Activated naive CD4-positive, alpha-beta T cell treated with anti-CD3 and anti-CD28 coated beads for 36 hours (primary cell): ENCODE data around the gene MB. TPM values are rescaled to one million over a fixed set of nuclear protein-coding genes. Genes with fewer than 3 reads are reported as not detected.

Experiments used
- CTCF ChIA-PET: fragments of 350-600 bp; sonication (Branson Sonifier 250); formaldehyde crosslinking; loops from one replicate; lab custom pipeline; 2021; ENCODE audit warnings: antibody characterized with exemption; lab: Charles Lee
- DNase-seq: peaks from one replicate; pipeline ENCODE4 v3.0.0-alpha.2; 2020
- H3K27ac Mint-ChIP-seq: one replicate; pipeline ENCODE4 v1.8.0; 2021; ENCODE audit warnings: mild to moderate bottlenecking, mixed read lengths
- H3K27me3 Mint-ChIP-seq: one replicate; pipeline ENCODE4 v1.8.0; 2021; ENCODE audit warnings: low read depth, mixed read lengths
- H3K36me3 Mint-ChIP-seq: one replicate; pipeline ENCODE4 v1.8.0; 2021; ENCODE audit warnings: low read depth, mixed read lengths
- H3K4me1 Mint-ChIP-seq: one replicate; pipeline ENCODE4 v1.8.0; 2021; ENCODE audit warnings: low read depth, mixed read lengths
- H3K4me3 Mint-ChIP-seq: one replicate; pipeline ENCODE4 v1.8.0; 2021; ENCODE audit warnings: mild to moderate bottlenecking, moderate library complexity, mixed read lengths
- H3K9me3 Mint-ChIP-seq: one replicate; pipeline ENCODE4 v1.8.0; 2021; ENCODE audit warnings: mixed read lengths
- intact Hi-C: fragments of 100-400 bp; cut with micrococcal nuclease; formaldehyde crosslinking; loops from one replicate; pipeline ENCODE4 v1.15.1; 2023
- total RNA-seq, 2 experiments: library from RNA; stranded (reverse); gene quantifications; one replicate each; pipeline ENCODE4 v1.2.3, GENCODE V29; 2021

Gene MB
- total RNA-seq, 2 experiments from 2014 or later = not detected

DNA sequence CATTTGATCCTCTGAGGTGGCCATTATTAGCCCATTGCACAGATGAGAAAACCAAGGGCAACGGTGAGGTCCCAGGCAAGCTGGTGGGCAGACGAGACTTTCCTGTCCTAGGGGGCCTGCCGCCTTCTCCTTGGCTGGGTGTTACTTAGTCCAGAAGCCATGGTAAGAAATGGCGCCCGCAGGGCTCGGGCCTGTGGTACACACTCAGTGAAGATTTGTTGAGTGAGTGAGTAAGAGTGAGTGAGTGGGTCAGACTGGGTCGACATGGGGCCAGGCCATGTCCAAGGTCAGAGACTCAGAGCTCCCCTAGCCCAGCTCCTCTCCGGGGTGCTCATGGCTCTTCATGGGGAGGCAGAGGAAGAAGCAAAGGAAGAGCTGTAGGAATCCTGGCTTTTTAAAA, 40.5 kb downstream of the MB start:
- Mint-ChIP-seq H3K27ac (no peak overlapping the region), H3K27me3 (peaks cover 3% of the 10 kb centered on the region), H3K4me3 (no peak overlapping the region), H3K36me3 (no peaks in the 10 kb centered on the region), H3K4me1 (no peaks in the 10 kb centered on the region), H3K9me3 (no peaks in the 10 kb centered on the region)
- CTCF ChIA-PET = no interaction called here
- intact Hi-C loops = no loop called here
- DNase-seq = no peak

DNA sequence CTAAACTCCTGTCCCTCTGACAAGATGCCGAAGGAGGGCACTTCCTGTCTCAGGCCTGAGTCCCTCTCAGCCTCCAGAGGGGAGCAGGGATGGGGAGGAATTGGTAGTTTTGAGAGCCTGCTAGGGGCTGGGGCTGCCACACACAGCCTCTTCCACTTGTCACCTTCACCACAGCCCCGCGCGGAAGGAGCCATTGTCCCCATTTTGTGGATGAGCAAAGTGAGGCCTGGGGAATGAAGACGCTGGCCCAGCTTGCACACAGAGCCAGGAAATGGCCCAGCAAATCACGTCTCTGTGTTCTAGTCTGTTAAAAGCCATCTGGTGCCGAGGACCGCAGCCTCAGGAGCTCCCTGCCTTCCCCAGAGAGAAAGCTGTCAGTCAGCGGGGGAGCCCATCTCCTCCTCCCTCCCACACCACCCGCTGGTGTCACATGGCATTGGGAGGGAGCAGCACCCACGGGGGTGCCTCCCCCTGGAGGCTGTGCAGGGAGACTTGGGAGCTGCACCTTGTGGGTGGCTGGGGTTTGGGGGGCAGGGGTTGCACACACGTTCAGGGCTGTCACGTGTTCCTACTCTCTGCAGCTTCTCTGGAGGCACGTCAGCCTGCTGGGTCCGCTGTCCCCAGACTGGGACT, 41.9 kb downstream of the MB start:
- H3K27ac Mint-ChIP-seq = no peak overlapping the region
- H3K4me1 Mint-ChIP-seq = no peaks in the 10 kb centered on the region
- H3K9me3 Mint-ChIP-seq = no peaks in the 10 kb centered on the region
- CTCF ChIA-PET = interaction anchor here (1.3 kb wide), 1 partner anchor 37 kb away, joined by 3 read pairs; no protein-coding TSS in a partner anchor
- H3K36me3 Mint-ChIP-seq = no peaks in the 10 kb centered on the region
- H3K27me3 Mint-ChIP-seq = peaks cover 3% of the 10 kb centered on the region
- H3K4me3 Mint-ChIP-seq = no peak overlapping the region
- intact Hi-C loops = no loop called here
- no peak for DNase-seq

DNA sequence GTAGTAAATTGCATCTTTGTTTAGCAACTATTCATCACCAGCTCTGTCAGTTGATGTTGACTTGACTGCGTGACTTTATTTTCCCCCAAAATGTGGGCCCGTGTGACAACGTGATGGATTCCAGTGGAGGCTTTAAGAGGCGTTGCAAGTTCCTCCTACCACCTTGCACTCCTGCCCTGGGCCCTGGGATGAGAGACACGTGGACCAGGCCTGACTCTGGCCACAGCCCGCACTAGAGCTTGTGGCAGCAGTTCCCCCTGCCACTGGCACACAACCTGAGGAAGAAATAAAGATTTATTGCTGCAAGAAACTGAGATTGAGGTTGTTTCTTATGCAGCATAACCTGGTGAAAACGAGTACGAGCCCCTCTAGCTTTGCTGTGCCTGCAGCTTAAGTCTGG, 44.6 kb downstream of the MB start:
- no peaks in the 10 kb centered on the region for H3K4me1 Mint-ChIP-seq
- H3K27ac Mint-ChIP-seq = no peak overlapping the region
- DNase-seq = no peak
- intact Hi-C loops = no loop called here
- H3K27me3 Mint-ChIP-seq = peaks cover 3% of the 10 kb centered on the region
- no peak overlapping the region for H3K4me3 Mint-ChIP-seq
- no peaks in the 10 kb centered on the region for H3K9me3 Mint-ChIP-seq
- CTCF ChIA-PET = interaction anchor here (2.3 kb wide), 1 partner anchor 10 kb away, joined by 5 read pairs; no protein-coding TSS in a partner anchor
- no peaks in the 10 kb centered on the region for H3K36me3 Mint-ChIP-seq

DNA sequence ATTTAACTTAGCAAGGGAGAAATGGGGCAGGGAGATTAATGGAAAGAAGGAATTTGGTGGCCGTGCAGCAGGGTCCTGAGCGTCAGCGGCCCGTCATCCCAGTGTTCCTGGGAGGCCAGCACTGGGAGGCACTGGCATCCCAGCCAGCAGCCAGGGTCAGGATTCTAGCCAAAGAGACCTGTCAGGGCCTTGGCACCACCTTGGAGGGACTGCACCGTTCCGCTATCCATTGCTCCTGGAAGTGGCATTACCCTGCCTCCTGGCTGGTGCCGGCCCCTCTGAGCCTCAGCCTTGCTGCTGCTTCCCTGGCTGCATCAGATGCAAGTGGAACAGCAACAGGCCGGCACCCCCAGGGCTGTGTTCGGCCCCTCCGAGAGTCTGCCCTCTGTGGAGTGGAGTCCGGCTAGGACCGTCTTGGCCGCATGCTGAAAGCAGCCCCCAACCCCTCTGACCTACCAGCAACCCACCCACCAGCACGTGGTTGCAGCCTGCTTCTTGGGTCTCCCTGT, 46.4 kb downstream of the MB start:
- Mint-ChIP-seq H3K4me1 (no peaks in the 10 kb centered on the region), H3K9me3 (no peaks in the 10 kb centered on the region), H3K4me3 (no peak overlapping the region), H3K27me3 (peaks cover 3% of the 10 kb centered on the region), H3K27ac (no peak overlapping the region), H3K36me3 (no peaks in the 10 kb centered on the region)
- DNase-seq = no peak
- intact Hi-C loops = no loop called here
- CTCF ChIA-PET = interaction anchor here (1.2 kb wide), 1 partner anchor 220 kb away, joined by 3 read pairs; no protein-coding TSS in a partner anchor

DNA sequence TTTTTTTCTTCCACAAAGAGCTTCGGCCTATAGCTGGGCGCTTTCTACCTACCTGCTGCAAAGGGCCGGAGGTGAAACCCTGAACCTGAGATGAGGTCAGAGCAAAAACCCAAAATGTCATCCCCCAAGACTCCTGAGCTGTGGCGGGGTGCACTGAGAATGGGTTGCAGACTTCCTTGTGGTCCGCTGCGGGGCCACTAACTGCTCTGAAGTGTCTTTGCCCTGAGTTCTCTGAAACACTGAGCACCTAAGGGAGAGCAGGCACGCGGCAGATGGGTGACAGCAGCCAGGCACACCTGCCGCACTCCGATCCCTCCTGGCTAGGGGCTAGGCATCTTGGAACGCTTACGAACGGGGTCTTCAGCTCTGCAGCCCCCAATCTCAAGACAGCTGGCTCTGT, 47.2 kb downstream of the MB start:
- CTCF ChIA-PET = no interaction called here
- Mint-ChIP-seq H3K4me1 (no peaks in the 10 kb centered on the region), H3K27ac (no peak overlapping the region), H3K36me3 (no peaks in the 10 kb centered on the region), H3K9me3 (no peaks in the 10 kb centered on the region), H3K4me3 (no peak overlapping the region), H3K27me3 (peaks cover 3% of the 10 kb centered on the region)
- DNase-seq = no peak
- intact Hi-C loops = no loop called here

DNA sequence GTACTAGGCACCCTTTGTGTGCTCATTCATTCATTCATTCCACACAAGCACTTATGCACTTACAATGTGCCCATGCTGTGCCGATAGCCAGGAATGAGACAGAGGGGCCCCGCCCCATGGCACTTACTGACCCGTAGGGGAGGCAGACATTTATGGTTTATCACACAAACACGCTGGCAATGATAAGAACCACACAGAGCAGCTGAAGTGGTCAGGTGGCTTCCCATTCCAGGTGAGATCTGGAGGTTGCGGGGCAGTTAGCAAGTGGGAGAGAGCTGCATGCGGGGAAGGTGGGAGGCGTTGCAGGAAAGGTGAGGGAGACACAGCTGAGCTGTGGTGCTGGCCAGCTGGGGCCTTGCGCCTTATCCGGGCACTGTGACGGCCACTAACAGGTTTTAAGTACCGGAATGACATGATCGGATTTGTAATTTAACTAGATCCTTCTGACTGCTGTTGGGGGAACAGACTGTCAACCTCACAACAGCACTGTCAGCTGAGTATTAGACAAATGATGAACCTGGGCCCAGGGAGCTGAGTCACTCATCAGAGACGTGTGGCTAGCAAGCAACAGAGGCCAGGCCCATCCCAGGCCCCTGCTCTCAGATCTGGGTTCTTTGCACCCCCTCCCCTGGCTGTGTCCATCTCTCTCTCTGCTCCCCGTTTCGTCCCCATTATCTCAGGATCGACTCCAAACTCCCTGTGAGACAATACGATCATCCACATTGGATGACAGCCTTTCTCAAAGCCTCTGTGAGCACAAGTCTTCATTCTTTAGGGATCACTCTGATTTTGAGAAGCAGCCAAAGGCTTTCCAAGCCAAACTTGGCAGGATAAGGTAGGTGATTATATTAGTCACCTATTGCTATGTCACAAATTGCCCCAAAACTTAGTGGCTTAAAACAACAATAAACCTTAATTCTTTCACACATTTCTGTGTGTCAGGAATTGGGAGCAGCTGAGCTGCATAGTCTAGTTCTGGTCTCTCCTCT, 48.1 kb downstream of the MB start:
- DNase-seq = no peak
- CTCF ChIA-PET = interaction anchor here (0.6 kb wide), 1 partner anchor 99 kb away, joined by 5 read pairs; no protein-coding TSS in a partner anchor
- no peak overlapping the region for H3K27ac Mint-ChIP-seq
- no peak overlapping the region for H3K4me3 Mint-ChIP-seq
- intact Hi-C loops = no loop called here
- H3K9me3 Mint-ChIP-seq = no peaks in the 10 kb centered on the region
- H3K27me3 Mint-ChIP-seq = no peaks in the 10 kb centered on the region
- no peaks in the 10 kb centered on the region for H3K36me3 Mint-ChIP-seq
- no peaks in the 10 kb centered on the region for H3K4me1 Mint-ChIP-seq

DNA sequence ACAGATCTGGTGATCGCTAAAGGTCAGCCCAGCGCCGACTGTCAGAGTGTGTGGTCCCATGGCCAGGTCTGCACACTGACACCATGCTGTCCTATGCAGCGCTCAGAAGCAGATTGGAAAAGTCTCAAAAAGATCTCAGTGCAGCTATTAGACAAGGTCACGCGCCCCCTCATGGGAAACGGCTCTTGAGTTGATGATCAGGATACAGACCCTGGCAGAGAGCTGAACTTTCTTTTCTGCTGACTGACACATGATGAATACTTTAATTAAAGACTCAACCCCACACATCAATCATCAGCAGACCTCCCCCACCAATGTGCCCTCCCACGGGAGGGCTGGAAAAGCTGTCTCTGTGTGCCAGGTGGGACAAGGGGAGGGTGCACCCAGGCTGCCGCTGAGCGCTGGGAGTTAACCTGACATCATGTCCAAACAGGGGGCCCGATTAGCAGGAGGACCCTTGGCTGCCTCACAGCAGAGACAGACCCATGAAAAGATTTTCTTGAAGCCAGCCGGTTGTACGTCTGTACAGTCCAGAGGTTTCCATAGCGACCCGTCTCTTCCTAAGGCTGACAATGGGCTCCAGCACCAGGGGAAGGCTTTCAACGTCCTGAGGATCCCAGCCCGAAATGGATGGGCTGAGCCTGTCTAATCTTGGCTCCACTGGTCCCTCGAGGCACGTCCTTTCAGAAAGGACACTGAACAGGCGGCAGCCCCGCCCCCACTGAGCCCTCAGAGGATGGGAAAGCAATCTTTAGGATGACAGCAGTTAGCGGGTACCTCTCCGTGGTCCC, 49.6 kb downstream of the MB start:
- H3K4me1 Mint-ChIP-seq = no peaks in the 10 kb centered on the region
- no peaks in the 10 kb centered on the region for H3K27me3 Mint-ChIP-seq
- no peak overlapping the region for H3K4me3 Mint-ChIP-seq
- intact Hi-C loops = no loop called here
- H3K27ac Mint-ChIP-seq = no peak overlapping the region
- CTCF ChIA-PET = interaction anchor here (0.6 kb wide), 1 partner anchor 373 kb away, joined by 3 read pairs; no protein-coding TSS in a partner anchor
- no peak for DNase-seq
- no peaks in the 10 kb centered on the region for H3K36me3 Mint-ChIP-seq
- no peaks in the 10 kb centered on the region for H3K9me3 Mint-ChIP-seq

DNA sequence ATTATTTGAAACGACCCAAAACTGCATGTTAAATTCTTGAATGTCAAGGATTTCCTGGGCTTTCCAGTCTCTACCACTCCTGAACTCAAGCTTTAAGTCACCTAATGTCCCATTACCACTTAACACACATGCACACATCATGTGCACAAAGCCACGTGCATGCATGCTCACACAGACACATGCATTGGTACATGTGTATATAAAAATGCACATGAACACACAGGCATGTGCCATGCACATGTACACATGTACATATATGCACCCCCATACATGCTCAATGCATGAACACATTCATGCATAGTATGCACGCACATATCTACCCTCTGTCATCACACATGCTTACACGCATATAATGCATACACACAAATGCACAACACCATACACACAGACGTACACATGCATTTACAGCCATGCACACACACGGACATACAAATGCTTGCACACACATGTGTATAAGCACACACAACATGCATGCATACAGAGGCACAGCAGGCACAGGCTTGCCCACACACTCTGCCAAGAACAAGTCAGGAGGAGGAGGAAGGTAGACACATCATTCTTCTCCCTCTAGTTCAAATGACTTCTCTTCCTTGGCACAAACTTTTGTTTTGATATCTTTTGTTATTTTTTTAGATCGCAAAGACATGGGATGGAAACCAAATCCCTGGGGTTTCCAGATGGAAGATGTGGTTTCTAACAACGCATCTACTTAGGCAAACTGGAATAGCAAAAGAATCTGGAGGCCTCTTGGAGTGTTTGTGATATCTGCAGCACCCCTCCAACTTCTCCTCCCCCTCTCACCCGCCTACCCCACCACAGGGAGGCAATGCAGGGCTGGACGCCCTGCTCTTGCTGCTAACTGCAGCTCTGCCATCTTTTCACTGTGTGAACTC, 51.9 kb downstream of the MB start:
- H3K4me1 Mint-ChIP-seq = no peaks in the 10 kb centered on the region
- H3K27me3 Mint-ChIP-seq = no peaks in the 10 kb centered on the region
- H3K27ac Mint-ChIP-seq = no peak overlapping the region
- H3K36me3 Mint-ChIP-seq = no peaks in the 10 kb centered on the region
- DNase-seq = no peak
- H3K9me3 Mint-ChIP-seq = no peaks in the 10 kb centered on the region
- intact Hi-C loops = no loop called here
- H3K4me3 Mint-ChIP-seq = no peak overlapping the region
- CTCF ChIA-PET = interaction anchor here (0.6 kb wide), 2 partner anchors 74 to 334 kb away, joined by 3 to 4 read pairs; no protein-coding TSS in a partner anchor

DNA sequence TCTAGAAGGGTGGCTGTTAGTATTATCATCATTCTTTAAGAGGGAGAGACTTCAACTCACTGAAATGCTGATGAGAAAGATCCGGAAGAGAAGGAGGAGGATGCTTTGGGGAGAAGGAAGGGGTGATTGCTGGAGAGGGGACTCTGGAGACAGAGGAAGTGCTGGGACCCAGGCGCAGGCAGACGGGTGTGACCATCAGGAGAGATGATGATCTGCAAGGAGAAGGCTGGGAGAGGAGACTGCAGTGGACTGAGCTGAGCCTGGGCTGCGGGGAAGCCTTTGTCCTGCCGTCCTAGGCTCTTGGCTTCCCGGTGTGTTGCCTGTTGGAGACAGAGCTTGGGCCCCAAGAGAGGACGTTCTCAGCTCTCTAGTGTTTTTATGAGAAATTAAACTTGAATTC, 53.9 kb downstream of the MB start:
- Mint-ChIP-seq H3K4me1 (no peaks in the 10 kb centered on the region), H3K27ac (no peak overlapping the region), H3K4me3 (no peak overlapping the region), H3K36me3 (no peaks in the 10 kb centered on the region), H3K9me3 (no peaks in the 10 kb centered on the region), H3K27me3 (no peaks in the 10 kb centered on the region)
- DNase-seq = no peak
- intact Hi-C loops = no loop called here
- CTCF ChIA-PET = no interaction called here

DNA sequence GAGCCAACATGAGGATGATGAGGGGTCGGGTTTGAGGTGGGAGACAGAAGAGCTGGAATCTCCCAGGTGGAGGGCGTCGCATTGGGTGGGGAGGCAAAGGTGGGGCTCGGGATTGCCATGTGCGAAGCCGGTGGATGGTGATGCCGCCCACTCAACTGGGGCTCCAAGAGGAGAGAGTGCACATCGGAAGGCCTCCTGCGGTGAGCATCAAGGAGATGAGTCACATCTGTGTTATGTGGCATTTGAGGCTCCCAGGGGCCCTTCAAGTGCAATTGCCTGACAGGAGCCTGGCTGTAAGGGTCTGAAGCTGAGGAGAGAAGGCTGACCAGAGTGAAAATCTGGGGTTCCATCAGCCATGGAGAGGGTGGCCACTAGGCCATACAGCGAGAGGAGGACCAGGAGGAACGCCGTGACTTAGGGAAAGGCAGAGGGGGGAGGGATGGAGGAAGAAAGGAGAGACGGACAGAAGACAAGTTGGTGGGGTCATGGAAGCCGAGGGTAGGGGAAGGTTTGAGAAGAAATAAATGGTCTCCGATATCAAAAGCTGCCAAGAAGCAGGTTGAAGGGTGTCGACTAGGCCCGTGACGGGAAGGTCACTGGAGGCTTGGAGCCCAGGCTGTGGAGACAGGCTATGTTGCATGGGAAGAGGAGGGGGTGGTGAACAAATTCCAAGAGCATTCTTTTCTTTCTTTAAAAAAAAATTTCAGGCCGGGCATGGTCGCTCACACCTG, 55.2 kb downstream of the MB start:
- Mint-ChIP-seq H3K27ac (no peak overlapping the region), H3K9me3 (no peaks in the 10 kb centered on the region), H3K4me1 (no peaks in the 10 kb centered on the region), H3K4me3 (no peak overlapping the region), H3K27me3 (no peaks in the 10 kb centered on the region), H3K36me3 (no peaks in the 10 kb centered on the region)
- intact Hi-C loops = no loop called here
- CTCF ChIA-PET = no interaction called here
- no peak for DNase-seq

DNA sequence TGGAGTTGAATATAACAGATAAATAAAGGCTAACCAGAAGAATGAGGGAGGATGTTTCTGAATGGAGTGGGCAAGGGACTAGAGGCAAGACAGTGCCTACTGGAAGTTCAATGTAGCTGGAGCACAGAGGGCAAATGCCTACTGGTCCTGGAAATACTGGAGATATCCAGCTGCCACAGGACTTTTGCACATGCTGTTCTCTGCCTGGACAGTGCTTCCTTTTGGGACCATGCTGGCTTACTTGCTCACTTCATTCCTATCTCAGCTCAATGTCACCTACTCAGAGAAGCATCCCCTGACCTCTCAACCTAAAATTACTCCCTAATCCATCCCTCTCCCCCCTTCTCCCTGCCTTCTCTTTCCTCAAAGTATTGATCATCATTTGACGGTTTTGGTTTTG, 56.3 kb downstream of the MB start:
- CTCF ChIA-PET = interaction anchor here (1.2 kb wide), 1 partner anchor 23 kb away, joined by 4 read pairs; no protein-coding TSS in a partner anchor
- intact Hi-C loops = no loop called here
- Mint-ChIP-seq H3K4me3 (no peak overlapping the region), H3K36me3 (no peaks in the 10 kb centered on the region), H3K9me3 (no peaks in the 10 kb centered on the region), H3K27ac (no peak overlapping the region), H3K27me3 (no peaks in the 10 kb centered on the region), H3K4me1 (no peaks in the 10 kb centered on the region)
- DNase-seq = no peak
